IMR-90 (cell line): ENCODE results near the gene PIR.

Experiments used
- CEBPB ChIP-seq: IDR thresholded peaks from 2 replicates; pipeline ENCODE4 v1.6.1; 2012; ENCODE audit warnings: low read depth, low read length, improper control_type of control experiment
- CHD1 ChIP-seq: IDR thresholded peaks from 2 replicates; pipeline ENCODE4 v1.6.1; 2012; ENCODE audit warnings: low read depth, low read length, improper control_type of control experiment
- MAZ ChIP-seq: IDR thresholded peaks from 2 replicates; pipeline ENCODE4 v1.6.1; 2012; ENCODE audit warnings: low read depth, mild to moderate bottlenecking, low read length, improper control_type of control experiment, moderate library complexity, borderline replicate concordance
- MXI1 ChIP-seq: IDR thresholded peaks from 2 replicates; pipeline ENCODE4 v1.6.1; 2012; ENCODE audit warnings: low read depth, mild to moderate bottlenecking, low read length, moderate library complexity, borderline replicate concordance
- POLR2A ChIP-seq: IDR thresholded peaks from 2 replicates; pipeline ENCODE4 v1.6.1; 2012; ENCODE audit warnings: mild to moderate bottlenecking, low read depth, low read length
- RAD21 ChIP-seq: IDR thresholded peaks from 2 replicates; pipeline ENCODE4 v1.6.1; 2012; ENCODE audit warnings: low read length, improper control_type of control experiment
- RFX5 ChIP-seq: IDR thresholded peaks from 2 replicates; pipeline ENCODE4 v1.8.0; 2012; ENCODE audit warnings: low read depth, mild to moderate bottlenecking, low read length, moderate library complexity
- TF ChIP-seq, protein P1 (sequence below): conservative IDR thresholded peaks from 2 replicates; pipeline ENCODE4 v1.5.1; 2012; ENCODE audit warnings: mild to moderate bottlenecking, low read depth, low read length, improper control_type of control experiment
- TF ChIP-seq, protein P2 (sequence below): fragments of 150-350 bp; IDR thresholded peaks from 2 replicates; pipeline ENCODE4 v1.6.1; 2016; ENCODE audit warnings: low read depth, mild to moderate bottlenecking, low read length, moderate library complexity, borderline replicate concordance
- TF ChIP-seq, protein P3 (sequence below): fragments of 150-350 bp; IDR thresholded peaks from 2 replicates; pipeline ENCODE4 v1.6.1; 2017; ENCODE audit warnings: mild to moderate bottlenecking, antibody characterized with exemption, low read length, low read depth

- TF ChIP-seq CHD1, result no peak
- TF ChIP-seq POLR2A, result no peak
- TF ChIP-seq MXI1, result no peak
- TF ChIP-seq, protein P1, sequence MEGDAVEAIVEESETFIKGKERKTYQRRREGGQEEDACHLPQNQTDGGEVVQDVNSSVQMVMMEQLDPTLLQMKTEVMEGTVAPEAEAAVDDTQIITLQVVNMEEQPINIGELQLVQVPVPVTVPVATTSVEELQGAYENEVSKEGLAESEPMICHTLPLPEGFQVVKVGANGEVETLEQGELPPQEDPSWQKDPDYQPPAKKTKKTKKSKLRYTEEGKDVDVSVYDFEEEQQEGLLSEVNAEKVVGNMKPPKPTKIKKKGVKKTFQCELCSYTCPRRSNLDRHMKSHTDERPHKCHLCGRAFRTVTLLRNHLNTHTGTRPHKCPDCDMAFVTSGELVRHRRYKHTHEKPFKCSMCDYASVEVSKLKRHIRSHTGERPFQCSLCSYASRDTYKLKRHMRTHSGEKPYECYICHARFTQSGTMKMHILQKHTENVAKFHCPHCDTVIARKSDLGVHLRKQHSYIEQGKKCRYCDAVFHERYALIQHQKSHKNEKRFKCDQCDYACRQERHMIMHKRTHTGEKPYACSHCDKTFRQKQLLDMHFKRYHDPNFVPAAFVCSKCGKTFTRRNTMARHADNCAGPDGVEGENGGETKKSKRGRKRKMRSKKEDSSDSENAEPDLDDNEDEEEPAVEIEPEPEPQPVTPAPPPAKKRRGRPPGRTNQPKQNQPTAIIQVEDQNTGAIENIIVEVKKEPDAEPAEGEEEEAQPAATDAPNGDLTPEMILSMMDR, result no peak
- TF ChIP-seq, protein P2, sequence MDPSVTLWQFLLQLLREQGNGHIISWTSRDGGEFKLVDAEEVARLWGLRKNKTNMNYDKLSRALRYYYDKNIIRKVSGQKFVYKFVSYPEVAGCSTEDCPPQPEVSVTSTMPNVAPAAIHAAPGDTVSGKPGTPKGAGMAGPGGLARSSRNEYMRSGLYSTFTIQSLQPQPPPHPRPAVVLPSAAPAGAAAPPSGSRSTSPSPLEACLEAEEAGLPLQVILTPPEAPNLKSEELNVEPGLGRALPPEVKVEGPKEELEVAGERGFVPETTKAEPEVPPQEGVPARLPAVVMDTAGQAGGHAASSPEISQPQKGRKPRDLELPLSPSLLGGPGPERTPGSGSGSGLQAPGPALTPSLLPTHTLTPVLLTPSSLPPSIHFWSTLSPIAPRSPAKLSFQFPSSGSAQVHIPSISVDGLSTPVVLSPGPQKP, result no peak
- TF ChIP-seq MAZ, result no peak
- TF ChIP-seq RAD21, result no peak
- no peak for TF ChIP-seq RFX5
- no peak for TF ChIP-seq CEBPB
- TF ChIP-seq, protein P3, sequence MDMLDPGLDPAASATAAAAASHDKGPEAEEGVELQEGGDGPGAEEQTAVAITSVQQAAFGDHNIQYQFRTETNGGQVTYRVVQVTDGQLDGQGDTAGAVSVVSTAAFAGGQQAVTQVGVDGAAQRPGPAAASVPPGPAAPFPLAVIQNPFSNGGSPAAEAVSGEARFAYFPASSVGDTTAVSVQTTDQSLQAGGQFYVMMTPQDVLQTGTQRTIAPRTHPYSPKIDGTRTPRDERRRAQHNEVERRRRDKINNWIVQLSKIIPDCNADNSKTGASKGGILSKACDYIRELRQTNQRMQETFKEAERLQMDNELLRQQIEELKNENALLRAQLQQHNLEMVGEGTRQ, result no peak
These were observed 68.1 kb downstream of the PIR start for GRCh38 chrX:15425024-15425423.
